ENCODE results near the gene RIPK4.
"Not testable (repeated sequence)": the region's sequence is repeated elsewhere in the genome, so short reads cannot be mapped to it uniquely, and the experiment has no call there.

RIPK4 gene

GRCh38 chr21:41795726-41796125 lies 28.9 kb upstream of the RIPK4 start:
- no peak for DNase-seq (ENCODE audit: low read depth in 2 of 3, low spot score in 2 of 3)

GRCh38 chr21:41794600-41794999 lies 27.7 kb upstream of the RIPK4 start:
- no peak for DNase-seq (ENCODE audit: low read depth in 2 of 3, low spot score in 2 of 3)

- no peak for DNase-seq (ENCODE audit: low read depth in 2 of 3, low spot score in 2 of 3)
Measured at GRCh38 chr21:41792711-41793110, 25.9 kb upstream of the RIPK4 start.

- DNase-seq (ENCODE audit: low read depth in 2 of 3, low spot score in 2 of 3): no peak
Measured at GRCh38 chr21:41786509-41786987, 19.7 kb upstream of the RIPK4 start.

GRCh38 chr21:41785262-41785661 lies 18.4 kb upstream of the RIPK4 start:
- not testable (repeated sequence) for DNase-seq (ENCODE audit: low read depth in 2 of 3, low spot score in 2 of 3)

- DNase-seq (ENCODE audit: low read depth in 2 of 3, low spot score in 2 of 3): no peak
Measured at GRCh38 chr21:41784456-41785102, 17.7 kb upstream of the RIPK4 start.

GRCh38 chr21:41783476-41784180 lies 16.8 kb upstream of the RIPK4 start:
- DNase-seq (ENCODE audit: low read depth in 2 of 3, low spot score in 2 of 3): no peak

GRCh38 chr21:41781050-41781410 lies 14.2 kb upstream of the RIPK4 start:
- DNase-seq (ENCODE audit: low read depth in 2 of 3, low spot score in 2 of 3): no peak

- no peak for DNase-seq (ENCODE audit: low read depth in 2 of 3, low spot score in 2 of 3)
Measured at GRCh38 chr21:41780337-41781049, 13.6 kb upstream of the RIPK4 start.

GRCh38 chr21:41779659-41780058 lies 12.8 kb upstream of the RIPK4 start:
- no peak for DNase-seq (ENCODE audit: low read depth in 2 of 3, low spot score in 2 of 3)

GRCh38 chr21:41778930-41779600 lies 12.2 kb upstream of the RIPK4 start:
- no peak for DNase-seq (ENCODE audit: low read depth in 2 of 3, low spot score in 2 of 3)

GRCh38 chr21:41777951-41778815 lies 11.3 kb upstream of the RIPK4 start:
- DNase-seq (ENCODE audit: low read depth in 2 of 3, low spot score in 2 of 3): no peak

GRCh38 chr21:41776778-41777177 lies 9.9 kb upstream of the RIPK4 start:
- no peak for DNase-seq (ENCODE audit: low read depth in 2 of 3, low spot score in 2 of 3)

GRCh38 chr21:41775149-41775472 lies 8.3 kb upstream of the RIPK4 start:
- DNase-seq (ENCODE audit: low read depth in 2 of 3, low spot score in 2 of 3): no peak

GRCh38 chr21:41774467-41775148 lies 7.8 kb upstream of the RIPK4 start:
- DNase-seq (ENCODE audit: low read depth in 2 of 3, low spot score in 2 of 3): no peak

- no peak for DNase-seq (ENCODE audit: low read depth in 2 of 3, low spot score in 2 of 3)
Measured at GRCh38 chr21:41772351-41773080, 5.7 kb upstream of the RIPK4 start.

GRCh38 chr21:41771625-41771945 lies 4.7 kb upstream of the RIPK4 start:
- no peak for DNase-seq (ENCODE audit: low read depth in 2 of 3, low spot score in 2 of 3)

GRCh38 chr21:41770901-41771624 lies 4.2 kb upstream of the RIPK4 start:
- no peak for DNase-seq (ENCODE audit: low read depth in 2 of 3, low spot score in 2 of 3)

- no peak for DNase-seq (ENCODE audit: low read depth in 2 of 3, low spot score in 2 of 3)
Measured at GRCh38 chr21:41769933-41770332, 3.1 kb upstream of the RIPK4 start.

Data from activated CD8-positive, alpha-beta memory T cell treated with anti-CD3 and anti-CD28 coated beads for 48 hours (primary cell).